ENCODE data around the gene CRTAC1. TPM values are rescaled to one million over a fixed set of nuclear protein-coding genes. Genes with fewer than 3 reads are reported as not detected.

CRTAC1 gene
- total and polyA plus RNA-seq, 11 donors, result 0.38 to 8.6 (median 1.7) TPM

DNA sequence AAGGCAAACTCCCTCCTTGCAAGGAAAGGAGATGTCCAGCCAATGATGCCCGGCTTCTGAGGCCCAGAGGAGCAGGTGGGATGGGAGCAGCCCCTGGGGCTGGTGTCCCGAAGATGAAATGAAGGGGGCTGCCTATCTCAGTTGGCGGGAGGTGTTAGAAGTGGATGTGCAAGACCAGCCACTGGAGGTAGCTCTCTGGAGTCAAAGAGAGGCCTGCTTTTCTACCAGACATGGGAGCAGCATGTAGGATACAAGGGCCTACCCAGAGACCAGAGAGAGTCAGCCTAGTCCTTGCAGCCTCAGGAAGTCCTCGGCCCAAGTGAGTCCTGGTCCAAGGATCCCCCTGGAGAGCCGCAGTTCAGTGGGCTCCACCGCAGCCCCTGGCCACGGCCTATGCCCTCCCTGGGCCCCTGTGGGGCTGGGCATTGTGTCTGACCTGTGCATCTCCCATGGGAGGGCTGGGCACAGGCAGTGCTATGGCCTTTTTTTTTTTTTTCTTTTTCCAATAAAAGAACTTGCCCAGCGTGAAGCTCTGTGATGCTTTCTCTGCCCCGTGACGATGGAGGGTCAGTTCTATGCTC, 163.1 kb downstream of the CRTAC1 start:
- no peak for TF ChIP-seq POLR2A (IDR thresholded peaks at IDR 0.05)
- TF ChIP-seq, protein P1, sequence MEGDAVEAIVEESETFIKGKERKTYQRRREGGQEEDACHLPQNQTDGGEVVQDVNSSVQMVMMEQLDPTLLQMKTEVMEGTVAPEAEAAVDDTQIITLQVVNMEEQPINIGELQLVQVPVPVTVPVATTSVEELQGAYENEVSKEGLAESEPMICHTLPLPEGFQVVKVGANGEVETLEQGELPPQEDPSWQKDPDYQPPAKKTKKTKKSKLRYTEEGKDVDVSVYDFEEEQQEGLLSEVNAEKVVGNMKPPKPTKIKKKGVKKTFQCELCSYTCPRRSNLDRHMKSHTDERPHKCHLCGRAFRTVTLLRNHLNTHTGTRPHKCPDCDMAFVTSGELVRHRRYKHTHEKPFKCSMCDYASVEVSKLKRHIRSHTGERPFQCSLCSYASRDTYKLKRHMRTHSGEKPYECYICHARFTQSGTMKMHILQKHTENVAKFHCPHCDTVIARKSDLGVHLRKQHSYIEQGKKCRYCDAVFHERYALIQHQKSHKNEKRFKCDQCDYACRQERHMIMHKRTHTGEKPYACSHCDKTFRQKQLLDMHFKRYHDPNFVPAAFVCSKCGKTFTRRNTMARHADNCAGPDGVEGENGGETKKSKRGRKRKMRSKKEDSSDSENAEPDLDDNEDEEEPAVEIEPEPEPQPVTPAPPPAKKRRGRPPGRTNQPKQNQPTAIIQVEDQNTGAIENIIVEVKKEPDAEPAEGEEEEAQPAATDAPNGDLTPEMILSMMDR (IDR thresholded peaks at IDR 0.05), result no peak
- WGBS, 4 donors, result 75 to 92% (median 89%) methylated on average over 10 of the region's 10 CpGs
- H3K4me1 ChIP-seq, result peaks cover 0 to 15% (median 6%) of the 10 kb centered on the region in 12 donors
- ATAC-seq (no peak), DNase-seq (no peak)
- no peaks in the 10 kb centered on the region for H3K9me3 ChIP-seq
- intact Hi-C loops (cut with DNase I), result loop anchor here in 3 of 10 donors (2.0 to 10.0 kb wide), 3 partner anchors 73 to 103 kb away; no protein-coding TSS in a partner anchor
- H3K36me3 ChIP-seq, result no peaks in the 10 kb centered on the region
- peaks cover 0 to 14% (median 3%) of the 10 kb centered on the region in 9 donors for H3K27me3 ChIP-seq
- H3K4me3 ChIP-seq, result no peak overlapping the region
- no peak overlapping the region for H3K27ac ChIP-seq

DNA sequence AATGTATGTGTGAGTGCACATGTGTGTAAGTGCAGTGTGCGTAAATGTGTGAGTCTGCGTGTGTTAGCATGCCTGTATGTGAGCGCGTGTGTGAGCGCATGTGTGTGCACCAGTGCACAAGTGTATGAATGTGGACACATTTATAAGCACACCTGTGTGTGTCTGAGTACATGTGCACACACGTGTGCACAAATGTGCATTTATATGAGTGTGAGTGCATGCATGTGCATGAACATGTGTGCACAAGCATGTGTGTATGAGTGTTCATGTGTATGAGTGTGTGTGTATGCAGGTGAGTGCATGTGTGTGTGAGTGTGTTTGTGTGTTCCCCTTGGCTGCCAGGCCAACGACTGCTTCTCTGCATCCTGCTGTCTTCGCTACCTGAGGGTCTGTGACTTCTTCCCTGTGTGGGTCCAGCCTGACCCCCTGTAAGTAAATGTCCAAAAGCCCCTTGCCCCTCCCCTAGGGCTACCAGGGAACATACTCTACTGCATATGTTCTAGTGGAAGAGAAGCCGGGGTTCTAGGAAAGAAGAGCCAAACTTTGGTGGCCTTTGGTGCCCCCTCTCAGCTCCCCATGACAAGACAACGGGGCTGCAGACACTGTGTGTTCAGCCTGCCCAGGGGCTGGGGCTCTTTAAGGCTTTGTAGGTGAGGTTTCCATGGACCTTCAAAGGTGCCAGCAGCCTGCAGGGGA, 163.7 kb downstream of the CRTAC1 start:
- ATAC-seq (no peak), DNase-seq (no peak)
- Histone ChIP-seq H3K4me3 (no peak overlapping the region), H3K9me3 (no peaks in the 10 kb centered on the region), H3K4me1 (peaks cover 0 to 15% (median 6%) of the 10 kb centered on the region in 12 donors), H3K27me3 (peaks cover 0 to 14% (median 3%) of the 10 kb centered on the region in 9 donors), H3K36me3 (no peaks in the 10 kb centered on the region), H3K27ac (no peak overlapping the region)
- TF ChIP-seq POLR2A (IDR thresholded peaks at IDR 0.05), result no peak
- TF ChIP-seq, protein P1 (IDR thresholded peaks at IDR 0.05), result no peak
- WGBS, 4 donors, result 89 to 96% (median 94%) methylated on average over 10 of the region's 10 CpGs
- intact Hi-C loops (cut with DNase I), result loop anchor here in 3 of 10 donors (2.0 to 10.0 kb wide), 3 partner anchors 72 to 102 kb away; no protein-coding TSS in a partner anchor

GRCh38 chr10:97865488-97865887, 164.9 kb downstream of the CRTAC1 start:
- H3K4me1 ChIP-seq, result peaks cover 0 to 15% (median 6%) of the 10 kb centered on the region in 12 donors
- H3K27me3 ChIP-seq, result peaks cover 0 to 10% (median 0%) of the 10 kb centered on the region in 9 donors
- DNase-seq, result no peak
- H3K9me3 ChIP-seq, result no peaks in the 10 kb centered on the region
- ATAC-seq, result no peak
- TF ChIP-seq, protein P1 (IDR thresholded peaks at IDR 0.05), result no peak
- no peak for TF ChIP-seq POLR2A (IDR thresholded peaks at IDR 0.05)
- 66 to 90% (median 68%) methylated on average over 10 to 18 of the region's 18 CpGs for WGBS, 4 donors
- H3K36me3 ChIP-seq, result no peaks in the 10 kb centered on the region
- no peak overlapping the region for H3K4me3 ChIP-seq
- intact Hi-C loops (cut with DNase I), result loop anchor here in 2 of 10 donors (10.0 kb wide), 2 partner anchors 71 to 101 kb away; no protein-coding TSS in a partner anchor
- H3K27ac ChIP-seq, result no peak overlapping the region

DNA sequence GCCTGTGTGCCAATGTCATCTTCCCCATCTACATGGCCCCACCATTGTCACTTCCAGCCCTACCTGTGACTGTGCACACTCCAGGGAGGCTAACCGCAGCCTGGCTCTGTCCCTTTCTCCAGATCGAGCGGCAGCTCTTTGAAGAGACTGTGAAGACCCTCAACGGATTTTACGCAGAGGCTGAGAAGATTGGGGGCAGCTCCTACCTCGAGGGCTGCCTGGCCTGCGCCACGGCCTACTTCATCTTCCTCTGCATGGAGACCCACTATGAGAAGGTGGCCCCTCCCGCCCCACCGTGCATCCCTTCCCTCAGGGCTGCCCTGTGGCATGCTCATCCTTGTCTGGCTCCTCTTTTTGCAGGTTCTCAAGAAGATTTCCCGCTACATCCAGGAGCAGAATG, 166.6 kb downstream of the CRTAC1 start:
- H3K27me3 ChIP-seq, result peaks cover 0 to 10% (median 0%) of the 10 kb centered on the region in 9 donors
- peaks cover 0 to 4% (median 2%) of the 10 kb centered on the region in 12 donors for H3K4me1 ChIP-seq
- no peak overlapping the region for H3K27ac ChIP-seq
- ATAC-seq (no peak), DNase-seq (no peak)
- H3K4me3 ChIP-seq, result no peak overlapping the region
- 88 to 89% (median 88%) methylated on average over 11 of the region's 11 CpGs for WGBS, 4 donors
- H3K9me3 ChIP-seq, result no peaks in the 10 kb centered on the region
- TF ChIP-seq, protein P1 (IDR thresholded peaks at IDR 0.05), result no peak
- TF ChIP-seq POLR2A (IDR thresholded peaks at IDR 0.05), result no peak
- no peaks in the 10 kb centered on the region for H3K36me3 ChIP-seq
- intact Hi-C loops (cut with DNase I), result loop anchor here in 2 of 10 donors (10.0 kb wide), 2 partner anchors 69 to 99 kb away; no protein-coding TSS in a partner anchor

All from heart left ventricle (tissue), 16 donors.